ENCODE results near the gene MBIP.

Gene MBIP

DNA sequence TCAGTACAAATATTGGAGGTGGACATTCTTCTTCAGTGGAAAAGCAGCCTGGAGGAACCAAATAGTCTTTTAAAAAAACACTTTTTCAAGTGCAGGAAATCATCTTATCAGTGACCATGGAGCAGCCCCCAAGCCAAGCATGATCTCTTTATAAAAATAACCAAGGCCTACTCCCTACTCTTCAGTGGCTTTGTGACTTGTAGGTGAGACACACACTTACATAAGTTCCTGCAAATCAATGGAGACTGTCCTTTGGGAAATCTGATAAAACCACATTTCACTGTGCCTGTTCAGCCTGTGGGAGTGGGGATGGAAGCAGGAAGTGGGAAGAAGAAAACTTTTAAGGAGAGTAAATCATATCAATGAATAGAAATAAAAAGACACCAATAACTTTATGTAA lies 56.3 kb downstream of the MBIP start:
- H4K20me1 ChIP-seq (ENCODE audit: insufficient read depth, low read length), result no peaks in the 10 kb centered on the region
- H3K4me1 ChIP-seq (ENCODE audit: insufficient read depth, low read length), result no peaks in the 10 kb centered on the region
- H3K79me2 ChIP-seq (ENCODE audit: insufficient read depth, low read length), result no peaks in the 10 kb centered on the region
- no peak overlapping the region for H3K4me3 ChIP-seq (ENCODE audit: low read depth in 1 of 2, low read length in 2 of 2)
- H3K9me3 ChIP-seq (ENCODE audit: insufficient read depth, low read length, severe bottlenecking), result no peaks in the 10 kb centered on the region
- peaks cover 2% of the 10 kb centered on the region for H3K27me3 ChIP-seq (ENCODE audit: insufficient read depth, low read length, poor library complexity)
- no peaks in the 10 kb centered on the region for H3K36me3 ChIP-seq (ENCODE audit: insufficient read depth, low read length)
- DNase-seq (no peak), ATAC-seq (ENCODE audit: insufficient read depth, low read depth) (no peak)
- no peak overlapping the region for H3K9ac ChIP-seq (ENCODE audit: low read depth, low read length)
- H3K27ac ChIP-seq (ENCODE audit: low read length), result no peak overlapping the region
- no peak overlapping the region for H2AFZ ChIP-seq (ENCODE audit: low read depth, low read length)
- TF ChIP-seq CTCF (IDR thresholded peaks at IDR 0.05; ENCODE audit: borderline replicate concordance, extremely low read depth, low read length, poor library complexity, severe bottlenecking) (no peak), EZH2 (IDR thresholded peaks at IDR 0.05; ENCODE audit: borderline replicate concordance, low read depth, low read length, severe bottlenecking) (no peak)
- H3K4me2 ChIP-seq (ENCODE audit: insufficient read depth, low read length), result no peak overlapping the region

GRCh38 chr14:36260970-36261640 lies 59.3 kb downstream of the MBIP start:
- DNase-seq (no peak), ATAC-seq (ENCODE audit: insufficient read depth, low read depth) (no peak)
- H3K27me3 ChIP-seq (ENCODE audit: insufficient read depth, low read length, poor library complexity), result peaks cover 4% of the 10 kb centered on the region
- TF ChIP-seq CTCF (IDR thresholded peaks at IDR 0.05; ENCODE audit: borderline replicate concordance, extremely low read depth, low read length, poor library complexity, severe bottlenecking), result no peak
- TF ChIP-seq EZH2 (IDR thresholded peaks at IDR 0.05; ENCODE audit: borderline replicate concordance, low read depth, low read length, severe bottlenecking), result no peak
- no peak overlapping the region for H3K27ac ChIP-seq (ENCODE audit: low read length)
- no peaks in the 10 kb centered on the region for H4K20me1 ChIP-seq (ENCODE audit: insufficient read depth, low read length)
- no peaks in the 10 kb centered on the region for H3K36me3 ChIP-seq (ENCODE audit: insufficient read depth, low read length)
- H3K79me2 ChIP-seq (ENCODE audit: insufficient read depth, low read length), result no peaks in the 10 kb centered on the region
- no peaks in the 10 kb centered on the region for H3K9me3 ChIP-seq (ENCODE audit: insufficient read depth, low read length, severe bottlenecking)
- no peak overlapping the region for H2AFZ ChIP-seq (ENCODE audit: low read depth, low read length)
- H3K4me1 ChIP-seq (ENCODE audit: insufficient read depth, low read length), result no peaks in the 10 kb centered on the region
- no peak overlapping the region for H3K4me3 ChIP-seq (ENCODE audit: low read depth in 1 of 2, low read length in 2 of 2)
- H3K4me2 ChIP-seq (ENCODE audit: insufficient read depth, low read length), result no peak overlapping the region
- no peak overlapping the region for H3K9ac ChIP-seq (ENCODE audit: low read depth, low read length)

DNA sequence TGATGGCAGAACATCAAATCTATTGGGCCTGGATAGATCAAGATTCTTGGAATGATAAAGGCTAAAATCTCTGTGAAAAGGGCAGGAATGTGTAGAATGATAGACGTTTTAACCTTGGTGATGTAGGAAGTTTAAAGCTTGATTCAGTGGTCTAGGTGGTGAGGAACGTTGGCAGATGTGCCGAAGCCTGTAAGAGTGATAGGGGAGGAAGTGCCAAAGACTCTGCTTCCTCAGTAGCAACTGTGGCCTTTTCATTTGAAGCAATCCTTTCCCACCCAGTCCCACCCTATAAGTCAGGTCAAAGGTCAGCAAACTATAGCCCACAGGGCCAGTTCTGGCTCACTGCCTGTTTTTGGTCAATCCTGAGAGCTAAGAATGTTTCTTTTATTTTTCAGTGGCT lies 62.2 kb downstream of the MBIP start:
- no peak overlapping the region for H2AFZ ChIP-seq (ENCODE audit: low read depth, low read length)
- DNase-seq (no peak), ATAC-seq (ENCODE audit: insufficient read depth, low read depth) (peak; percentile 62)
- H3K9me3 ChIP-seq (ENCODE audit: insufficient read depth, low read length, severe bottlenecking), result no peaks in the 10 kb centered on the region
- H3K4me2 ChIP-seq (ENCODE audit: insufficient read depth, low read length), result no peak overlapping the region
- H3K9ac ChIP-seq (ENCODE audit: low read depth, low read length), result no peak overlapping the region
- no peaks in the 10 kb centered on the region for H3K79me2 ChIP-seq (ENCODE audit: insufficient read depth, low read length)
- no peak overlapping the region for H3K27ac ChIP-seq (ENCODE audit: low read length)
- no peaks in the 10 kb centered on the region for H4K20me1 ChIP-seq (ENCODE audit: insufficient read depth, low read length)
- no peaks in the 10 kb centered on the region for H3K4me1 ChIP-seq (ENCODE audit: insufficient read depth, low read length)
- H3K4me3 ChIP-seq (ENCODE audit: low read depth in 1 of 2, low read length in 2 of 2), result no peak overlapping the region
- peaks cover 10% of the 10 kb centered on the region for H3K27me3 ChIP-seq (ENCODE audit: insufficient read depth, low read length, poor library complexity)
- TF ChIP-seq EZH2 (IDR thresholded peaks at IDR 0.05; ENCODE audit: borderline replicate concordance, low read depth, low read length, severe bottlenecking), result no peak
- no peak for TF ChIP-seq CTCF (IDR thresholded peaks at IDR 0.05; ENCODE audit: borderline replicate concordance, extremely low read depth, low read length, poor library complexity, severe bottlenecking)
- H3K36me3 ChIP-seq (ENCODE audit: insufficient read depth, low read length), result no peaks in the 10 kb centered on the region

Measured in DND-41 (cell line).